ENCODE data around the gene KCNMB2.

- no peak for TF ChIP-seq CTCF (IDR thresholded peaks at IDR 0.05)
- TF ChIP-seq POLR2A (IDR thresholded peaks at IDR 0.05) = no peak
Observed at GRCh38 chr3:178537122-178537705, 978 bp downstream of the KCNMB2 start.
